Adrenal gland (tissue), 5 donors: ENCODE data around the gene MAN1A1.

Experiments used
- CTCF ChIP-seq, 6 experiments: fragments of 450-650 bp in 4 of 6; fragments of 200-600 bp in 2 of 6; sonication (generic) in 1 of 6; IDR thresholded peaks; 1 replicate in 5 of 6; 2 replicates in 1 of 6; pipeline versions ENCODE4 v1.5.1 to v1.8.0; 2016 to 2021; ENCODE audit warnings: antibody characterized with exemption in 6 of 6, mild to moderate bottlenecking in 2 of 6, moderate library complexity in 1 of 6
- POLR2A ChIP-seq, 2 donors: fragments of 450-650 bp; IDR thresholded peaks; one replicate each; pipeline ENCODE4 v1.6.1; 2017; ENCODE audit warnings: antibody characterized with exemption in 2 of 2, mild to moderate bottlenecking in 2 of 2, moderate library complexity in 1 of 2
- donor health status: DM: no; HTN: no; CAD: no.

GRCh38 chr6:119290306-119290705 lies 59.3 kb downstream of the MAN1A1 start:
- TF ChIP-seq CTCF (IDR thresholded peaks at IDR 0.05) (no peak), POLR2A (IDR thresholded peaks at IDR 0.05) (no peak)
